Measurements from ENCODE around the gene PHF20.

DNA sequence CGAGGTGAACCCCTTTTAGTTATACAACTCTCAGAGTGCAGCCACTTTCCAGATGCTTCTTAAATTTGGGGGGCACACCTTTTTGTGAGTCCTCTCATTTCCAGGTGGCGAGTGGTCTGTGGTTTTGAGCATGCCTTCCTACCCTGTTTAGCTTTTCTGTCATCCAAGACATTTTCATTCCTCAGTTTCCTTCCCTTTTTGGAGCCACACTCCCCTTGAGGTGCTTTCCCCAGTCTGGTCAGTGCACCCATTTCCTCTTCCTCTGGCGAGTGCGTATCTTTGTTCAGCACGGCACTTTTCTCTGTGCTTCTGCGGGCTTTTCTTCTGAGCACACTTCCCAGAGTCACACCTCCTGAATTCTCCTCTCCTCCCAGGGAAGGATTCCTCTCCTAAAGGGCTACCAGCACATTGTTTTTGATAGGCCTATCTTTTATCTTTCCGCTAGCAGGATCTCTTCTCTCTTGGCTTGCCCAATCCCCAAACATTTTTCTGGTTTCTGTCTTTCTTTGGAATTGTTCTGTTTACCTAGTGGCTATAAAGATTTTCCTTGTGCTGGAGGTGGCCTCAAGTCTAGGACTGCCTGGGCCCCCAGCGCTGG lies 1.4 kb downstream of the PHF20 start:
- TF ChIP-seq, protein P1, sequence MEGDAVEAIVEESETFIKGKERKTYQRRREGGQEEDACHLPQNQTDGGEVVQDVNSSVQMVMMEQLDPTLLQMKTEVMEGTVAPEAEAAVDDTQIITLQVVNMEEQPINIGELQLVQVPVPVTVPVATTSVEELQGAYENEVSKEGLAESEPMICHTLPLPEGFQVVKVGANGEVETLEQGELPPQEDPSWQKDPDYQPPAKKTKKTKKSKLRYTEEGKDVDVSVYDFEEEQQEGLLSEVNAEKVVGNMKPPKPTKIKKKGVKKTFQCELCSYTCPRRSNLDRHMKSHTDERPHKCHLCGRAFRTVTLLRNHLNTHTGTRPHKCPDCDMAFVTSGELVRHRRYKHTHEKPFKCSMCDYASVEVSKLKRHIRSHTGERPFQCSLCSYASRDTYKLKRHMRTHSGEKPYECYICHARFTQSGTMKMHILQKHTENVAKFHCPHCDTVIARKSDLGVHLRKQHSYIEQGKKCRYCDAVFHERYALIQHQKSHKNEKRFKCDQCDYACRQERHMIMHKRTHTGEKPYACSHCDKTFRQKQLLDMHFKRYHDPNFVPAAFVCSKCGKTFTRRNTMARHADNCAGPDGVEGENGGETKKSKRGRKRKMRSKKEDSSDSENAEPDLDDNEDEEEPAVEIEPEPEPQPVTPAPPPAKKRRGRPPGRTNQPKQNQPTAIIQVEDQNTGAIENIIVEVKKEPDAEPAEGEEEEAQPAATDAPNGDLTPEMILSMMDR (IDR thresholded peaks at IDR 0.05), result no peak
- no peak for TF ChIP-seq POLR2A (IDR thresholded peaks at IDR 0.05)

All from lower leg skin (tissue), 3 donors.